HCT116 (cell line): ENCODE measurements around the gene KAZN. TPM values are rescaled to one million over a fixed set of nuclear protein-coding genes. Genes with fewer than 3 reads are reported as not detected.

Source experiments
- ATAC-seq: fragments of 200-7000 bp; cut with Tn5 transposase; 2 replicates; pipeline ENCODE4 v1.9.1; 2020; ENCODE audit warnings: mild to moderate bottlenecking, moderate library complexity
- BruUV-seq: library from RNA; stranded (reverse); fragments of 400-500 nt; replicated peaks from 2 replicates; lab custom pipeline; 2021; lab: Mats Ljungman, UMichigan
- CTCF ChIA-PET: fragments of 300-600 bp; sonication (Branson Sonifier 250); formaldehyde crosslinking; loops from one replicate; lab custom pipeline; 2021; ENCODE audit warnings: antibody characterized with exemption; lab: Charles Lee
- POLR2A ChIA-PET: fragments of 300-600, 350-600 bp; sonication (Branson Sonifier 250); formaldehyde crosslinking; loops from one replicate; lab custom pipeline; 2021; ENCODE audit warnings: antibody characterized with exemption; lab: Charles Lee
- RAD21 ChIA-PET, 2 experiments: fragments of 300-600 bp; sonication (Branson Sonifier 250); formaldehyde crosslinking; loops; one replicate each; lab custom pipeline; 2023; ENCODE audit warnings: low total read pairs in 2 of 2; ENCODE audit not compliant: uncharacterized antibody in 2 of 2, unreplicated experiment in 2 of 2, low non-redundant PET in 1 of 2; lab: Charles Lee
- DNase-seq: peaks from one replicate; pipeline ENCODE4 v3.0.0-alpha.2; 2010; ENCODE audit warnings: low read depth, low spot score
- H2AFZ ChIP-seq: fragments of 200-600 bp; shearing (Covaris generic), sonication (generic); 2 replicates; pipeline ENCODE4 v1.6.1; 2017; ENCODE audit warnings: low read depth, mixed run types, mixed read lengths, antibody characterized with exemption, low read length; ENCODE audit not compliant: poor library complexity, severe bottlenecking
- H3K27ac ChIP-seq: 2 replicates; pipeline ENCODE4 v1.5.1; 2012; ENCODE audit warnings: low read depth, low read length
- H3K27me3 ChIP-seq: fragments of 200-600 bp; sonication (generic); 2 replicates; pipeline ENCODE4 v1.6.1; 2016; ENCODE audit warnings: mixed run types, low read length, mixed read lengths; ENCODE audit not compliant: insufficient read depth
- H3K36me3 ChIP-seq, 2 experiments: fragments of 200-500 bp in 1 of 2; fragments of 200-600 bp in 1 of 2; sonication (Bioruptor generic) in 1 of 2; sonication (generic) in 1 of 2; 2 replicates each; pipeline versions ENCODE4 v1.5.1 to v1.6.1; 2014 to 2016; ENCODE audit warnings: low read length in 2 of 2, inconsistent platforms in 1 of 2, mixed read lengths in 1 of 2, mixed run types in 1 of 2; ENCODE audit not compliant: insufficient read depth in 2 of 2, control insufficient read depth in 1 of 2
- H3K4me1 ChIP-seq, 2 experiments: fragments of 200-600 bp in 1 of 2; sonication (generic) in 1 of 2; 2 replicates each; pipeline versions ENCODE4 v1.5.1 to v1.6.1; 2012 to 2017; ENCODE audit warnings: low read length in 2 of 2, inconsistent platforms in 1 of 2, mild to moderate bottlenecking in 1 of 2, mixed read lengths in 1 of 2, mixed run types in 1 of 2, moderate library complexity in 1 of 2; ENCODE audit not compliant: insufficient read depth in 2 of 2, control insufficient read depth in 1 of 2
- H3K4me2 ChIP-seq: fragments of 200-600 bp; sonication (generic); 2 replicates; pipeline ENCODE4 v1.6.1; 2017; ENCODE audit warnings: mixed run types, low read length, mixed read lengths
- H3K4me3 ChIP-seq, 2 experiments: fragments of 200-600 bp in 1 of 2; sonication (generic) in 1 of 2; replicated peaks in 1 of 2; 2 replicates each; pipeline ENCODE4 v1.5.1; 2011 to 2016; ENCODE audit warnings: low read length in 2 of 2, control low read depth in 1 of 2, low read depth in 1 of 2, mild to moderate bottlenecking in 1 of 2, mixed read lengths in 1 of 2, mixed run types in 1 of 2
- H3K79me2 ChIP-seq: fragments of 200-600 bp; sonication (generic); 2 replicates; pipeline ENCODE4 v1.6.1; 2017; ENCODE audit warnings: mild to moderate bottlenecking, mixed run types, low read length, moderate library complexity, mixed read lengths; ENCODE audit not compliant: insufficient read depth
- H3K9ac ChIP-seq: fragments of 200-600 bp; sonication (generic); 2 replicates; pipeline ENCODE4 v1.6.1; 2016; ENCODE audit warnings: low read length, mixed read lengths
- H3K9me2 ChIP-seq: fragments of 200-600 bp; sonication (generic), shearing (Covaris generic); 2 replicates; pipeline ENCODE4 v1.6.1; 2017; ENCODE audit warnings: mixed run types, mild to moderate bottlenecking, moderate library complexity; ENCODE audit not compliant: insufficient read depth
- H3K9me3 ChIP-seq, 2 experiments: fragments of 200-500 bp in 1 of 2; fragments of 200-600 bp in 1 of 2; sonication (Bioruptor generic) in 1 of 2; sonication (generic) in 1 of 2; 2 replicates each; pipeline ENCODE4 v1.6.1; 2014 to 2017; ENCODE audit warnings: low read length in 2 of 2, mixed read lengths in 2 of 2, inconsistent platforms in 1 of 2, low read depth in 1 of 2, mild to moderate bottlenecking in 1 of 2, mixed run types in 1 of 2, moderate library complexity in 1 of 2; ENCODE audit not compliant: control insufficient read depth in 1 of 2, insufficient read depth in 1 of 2
- H4K20me1 ChIP-seq: fragments of 200-600 bp; sonication (generic), shearing (Covaris generic); 2 replicates; pipeline ENCODE4 v1.6.1; 2017; ENCODE audit warnings: mixed run types, mild to moderate bottlenecking, moderate library complexity; ENCODE audit not compliant: insufficient read depth
- CBX3 ChIP-seq: IDR thresholded peaks from 2 replicates; pipeline ENCODE4 v1.6.1; 2012; ENCODE audit warnings: low read depth
- CEBPB ChIP-seq: IDR thresholded peaks from 2 replicates; pipeline ENCODE4 v1.6.1; 2012; ENCODE audit warnings: low read depth
- EGR1 ChIP-seq: IDR thresholded peaks from 2 replicates; pipeline ENCODE4 v1.6.1; 2012; ENCODE audit warnings: low read depth
- ELF1 ChIP-seq: IDR thresholded peaks from 2 replicates; pipeline ENCODE4 v1.6.1; 2012; ENCODE audit warnings: low read depth, borderline replicate concordance
- FOSL1 ChIP-seq: IDR thresholded peaks from 2 replicates; pipeline ENCODE4 v1.6.1; 2012; ENCODE audit warnings: low read depth
- JUND ChIP-seq: IDR thresholded peaks from 2 replicates; pipeline ENCODE4 v1.6.1; 2012
- POLR2A ChIP-seq: IDR thresholded peaks from 2 replicates; pipeline ENCODE4 v1.7.0; 2011; ENCODE audit warnings: borderline replicate concordance; ENCODE audit not compliant: insufficient read depth, insufficient read length; ENCODE audit errors: extremely low read depth
- SIN3A ChIP-seq: IDR thresholded peaks from 2 replicates; pipeline ENCODE4 v1.6.1; 2012; ENCODE audit warnings: low read depth
- SRF ChIP-seq: IDR thresholded peaks from 2 replicates; pipeline ENCODE4 v1.6.1; 2012; ENCODE audit warnings: low read depth
- TCF7L2 ChIP-seq: IDR thresholded peaks from 2 replicates; pipeline ENCODE4 v1.7.0; 2011; ENCODE audit warnings: borderline replicate concordance, inconsistent platforms; ENCODE audit not compliant: insufficient read depth, insufficient read length; ENCODE audit errors: extremely low read depth
- YY1 ChIP-seq: IDR thresholded peaks from 2 replicates; pipeline ENCODE4 v1.6.1; 2011; ENCODE audit warnings: low read length, low read depth, moderate library complexity, mild to moderate bottlenecking; ENCODE audit not compliant: insufficient replicate concordance; ENCODE audit errors: extremely low read depth
- ZFX ChIP-seq: fragments of 450-650 bp; IDR thresholded peaks from 2 replicates; pipeline ENCODE4 v1.6.1; 2017
- intact Hi-C: fragments of 100-400 bp; cut with micrococcal nuclease; formaldehyde crosslinking; loops from 2 replicates; pipeline ENCODE4 v1.10.0; 2022
- total RNA-seq: library from RNA; stranded (reverse); gene quantifications from one replicate; pipeline ENCODE4 v1.2.1, GENCODE V29; 2021; ENCODE audit not compliant: unreplicated experiment
- TF ChIP-seq, protein P1 (sequence below): IDR thresholded peaks from 2 replicates; pipeline ENCODE4 v1.6.1; 2012
- TF ChIP-seq, protein P2 (sequence below): IDR thresholded peaks from 2 replicates; pipeline ENCODE4 v1.6.1; 2012
- TF ChIP-seq, protein P3 (sequence below): IDR thresholded peaks from 2 replicates; pipeline ENCODE4 v1.6.1; 2011; ENCODE audit warnings: mild to moderate bottlenecking, low read length, moderate library complexity; ENCODE audit not compliant: insufficient replicate concordance; ENCODE audit errors: extremely low read depth
- TF ChIP-seq, protein P4 (sequence below), 3 experiments: fragments of 200-600 bp in 1 of 3; sonication (generic) in 1 of 3; IDR thresholded peaks in 2 of 3; conservative IDR thresholded peaks in 1 of 3; 2 replicates each; pipeline ENCODE4 v1.5.1; 2012 to 2017; ENCODE audit warnings: low read depth in 2 of 3, low read length in 2 of 3, antibody characterized with exemption in 1 of 3, borderline replicate concordance in 1 of 3, control low read depth in 1 of 3, mild to moderate bottlenecking in 1 of 3, mixed read lengths in 1 of 3, mixed run types in 1 of 3, moderate library complexity in 1 of 3; ENCODE audit not compliant: insufficient read depth in 1 of 3

The KAZN gene
- total RNA-seq, 1 experiment from 2014 or later = 13.4 TPM

DNA sequence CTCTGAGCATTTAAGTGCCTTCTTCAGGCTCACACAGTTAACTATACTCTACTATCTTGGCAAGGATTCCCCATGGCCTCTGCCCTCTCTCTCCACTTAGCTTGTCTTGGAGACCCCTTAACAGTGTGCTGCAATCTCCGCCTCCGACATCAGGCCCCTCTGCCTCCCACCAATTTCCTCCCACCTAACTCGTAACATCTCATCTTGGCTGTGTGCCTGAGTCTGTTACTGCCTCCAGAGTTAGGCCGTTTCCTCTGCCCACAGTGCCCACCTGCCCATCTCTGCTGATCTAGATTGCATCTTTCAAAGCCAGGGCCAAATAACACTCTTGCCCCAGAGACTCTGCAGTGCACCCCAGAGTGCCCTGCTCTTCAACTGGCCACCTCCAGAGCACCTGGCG is 310.8 kb downstream of the KAZN start:
- ATAC-seq (no peak), DNase-seq (no peak)
- H3K9me3 ChIP-seq = no peaks in the 10 kb centered on the region
- H3K27ac ChIP-seq = no peak overlapping the region
- BruUV-seq = no TSS peak
- no peaks in the 10 kb centered on the region for H3K27me3 ChIP-seq
- no peaks in the 10 kb centered on the region for H3K79me2 ChIP-seq
- H4K20me1 ChIP-seq = no peaks in the 10 kb centered on the region
- ChIA-PET CTCF (no interaction called here), RAD21 (no interaction called here), POLR2A (no interaction called here)
- no peaks in the 10 kb centered on the region for H3K36me3 ChIP-seq
- no peak overlapping the region for H3K4me3 ChIP-seq
- intact Hi-C loops = no loop called here
- H3K4me1 ChIP-seq = peaks cover 4 to 5% of the 10 kb centered on the region in 2 experiments; a peak in 2 of 4 replicates
- no peak overlapping the region for H3K4me2 ChIP-seq
- no peak for TF ChIP-seq SIN3A
- TF ChIP-seq ELF1 = no peak
- no peak for TF ChIP-seq EGR1
- no peak for TF ChIP-seq ZFX
- no peak for TF ChIP-seq SRF
- TF ChIP-seq, protein P1, sequence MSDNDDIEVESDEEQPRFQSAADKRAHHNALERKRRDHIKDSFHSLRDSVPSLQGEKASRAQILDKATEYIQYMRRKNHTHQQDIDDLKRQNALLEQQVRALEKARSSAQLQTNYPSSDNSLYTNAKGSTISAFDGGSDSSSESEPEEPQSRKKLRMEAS = no peak
- TF ChIP-seq JUND = no peak
- no peak for TF ChIP-seq FOSL1
- TF ChIP-seq TCF7L2 = no peak
- no peak overlapping the region for H2AFZ ChIP-seq
- H3K9me2 ChIP-seq = no peaks in the 10 kb centered on the region
- no peak overlapping the region for H3K9ac ChIP-seq

DNA sequence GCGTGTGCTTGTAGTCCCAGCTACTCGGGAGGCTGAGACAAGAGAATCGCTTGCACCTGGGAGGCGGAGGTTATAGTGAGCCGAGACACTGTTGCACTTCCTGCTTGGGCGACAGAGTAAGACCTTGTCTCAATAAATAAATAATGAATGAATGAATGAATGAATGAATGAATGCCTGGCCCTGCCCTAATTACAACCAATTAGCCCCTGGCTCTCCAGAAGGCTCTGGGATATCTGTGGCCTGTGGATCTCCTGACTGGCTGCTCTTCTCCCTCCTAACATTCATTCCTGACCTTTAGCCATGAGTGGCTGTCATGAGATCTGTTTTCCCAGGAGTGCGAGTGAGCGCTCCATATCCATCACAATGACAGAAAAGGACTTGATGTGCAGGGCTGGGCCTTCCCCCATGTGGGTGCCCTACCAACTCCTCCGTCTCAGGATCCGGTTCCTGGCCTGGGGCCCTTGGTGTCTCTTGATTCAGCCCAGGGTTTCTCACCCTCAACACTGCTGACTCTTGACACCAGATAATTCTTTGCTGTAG is 311.5 kb downstream of the KAZN start:
- ChIA-PET CTCF (no interaction called here), RAD21 (no interaction called here), POLR2A (no interaction called here)
- Histone ChIP-seq H3K9me2 (no peaks in the 10 kb centered on the region), H4K20me1 (no peaks in the 10 kb centered on the region), H3K79me2 (no peaks in the 10 kb centered on the region), H3K27me3 (no peaks in the 10 kb centered on the region), H3K4me2 (no peak overlapping the region), H3K4me3 (no peak overlapping the region), H3K9me3 (no peaks in the 10 kb centered on the region), H3K4me1 (peaks cover 4 to 5% of the 10 kb centered on the region in 2 experiments; a peak in 2 of 4 replicates), H3K9ac (no peak overlapping the region), H3K27ac (no peak overlapping the region), H2AFZ (no peak overlapping the region), H3K36me3 (no peaks in the 10 kb centered on the region)
- DNase-seq (no peak), ATAC-seq (no peak)
- no TSS peak for BruUV-seq
- intact Hi-C loops = no loop called here
- TF ChIP-seq FOSL1 (no peak), JUND (no peak), ZFX (no peak), POLR2A (no peak), TCF7L2 (no peak), YY1 (no peak), CBX3 (no peak), SIN3A (no peak), CEBPB (no peak), ELF1 (no peak), SRF (no peak)
- TF ChIP-seq, protein P1 = no peak
- TF ChIP-seq, protein P2, sequence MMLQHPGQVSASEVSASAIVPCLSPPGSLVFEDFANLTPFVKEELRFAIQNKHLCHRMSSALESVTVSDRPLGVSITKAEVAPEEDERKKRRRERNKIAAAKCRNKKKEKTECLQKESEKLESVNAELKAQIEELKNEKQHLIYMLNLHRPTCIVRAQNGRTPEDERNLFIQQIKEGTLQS = no peak
- TF ChIP-seq, protein P3, sequence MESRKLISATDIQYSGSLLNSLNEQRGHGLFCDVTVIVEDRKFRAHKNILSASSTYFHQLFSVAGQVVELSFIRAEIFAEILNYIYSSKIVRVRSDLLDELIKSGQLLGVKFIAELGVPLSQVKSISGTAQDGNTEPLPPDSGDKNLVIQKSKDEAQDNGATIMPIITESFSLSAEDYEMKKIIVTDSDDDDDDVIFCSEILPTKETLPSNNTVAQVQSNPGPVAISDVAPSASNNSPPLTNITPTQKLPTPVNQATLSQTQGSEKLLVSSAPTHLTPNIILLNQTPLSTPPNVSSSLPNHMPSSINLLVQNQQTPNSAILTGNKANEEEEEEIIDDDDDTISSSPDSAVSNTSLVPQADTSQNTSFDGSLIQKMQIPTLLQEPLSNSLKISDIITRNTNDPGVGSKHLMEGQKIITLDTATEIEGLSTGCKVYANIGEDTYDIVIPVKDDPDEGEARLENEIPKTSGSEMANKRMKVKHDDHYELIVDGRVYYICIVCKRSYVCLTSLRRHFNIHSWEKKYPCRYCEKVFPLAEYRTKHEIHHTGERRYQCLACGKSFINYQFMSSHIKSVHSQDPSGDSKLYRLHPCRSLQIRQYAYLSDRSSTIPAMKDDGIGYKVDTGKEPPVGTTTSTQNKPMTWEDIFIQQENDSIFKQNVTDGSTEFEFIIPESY = no peak
- TF ChIP-seq, protein P4, sequence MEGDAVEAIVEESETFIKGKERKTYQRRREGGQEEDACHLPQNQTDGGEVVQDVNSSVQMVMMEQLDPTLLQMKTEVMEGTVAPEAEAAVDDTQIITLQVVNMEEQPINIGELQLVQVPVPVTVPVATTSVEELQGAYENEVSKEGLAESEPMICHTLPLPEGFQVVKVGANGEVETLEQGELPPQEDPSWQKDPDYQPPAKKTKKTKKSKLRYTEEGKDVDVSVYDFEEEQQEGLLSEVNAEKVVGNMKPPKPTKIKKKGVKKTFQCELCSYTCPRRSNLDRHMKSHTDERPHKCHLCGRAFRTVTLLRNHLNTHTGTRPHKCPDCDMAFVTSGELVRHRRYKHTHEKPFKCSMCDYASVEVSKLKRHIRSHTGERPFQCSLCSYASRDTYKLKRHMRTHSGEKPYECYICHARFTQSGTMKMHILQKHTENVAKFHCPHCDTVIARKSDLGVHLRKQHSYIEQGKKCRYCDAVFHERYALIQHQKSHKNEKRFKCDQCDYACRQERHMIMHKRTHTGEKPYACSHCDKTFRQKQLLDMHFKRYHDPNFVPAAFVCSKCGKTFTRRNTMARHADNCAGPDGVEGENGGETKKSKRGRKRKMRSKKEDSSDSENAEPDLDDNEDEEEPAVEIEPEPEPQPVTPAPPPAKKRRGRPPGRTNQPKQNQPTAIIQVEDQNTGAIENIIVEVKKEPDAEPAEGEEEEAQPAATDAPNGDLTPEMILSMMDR (IDR thresholded peaks at IDR 0.05 in 2 of 3, conservative IDR thresholded peaks at IDR 0.05 in 1 of 3; ENCODE audit: borderline replicate concordance in 1 of 3, insufficient read depth in 1 of 3, low read depth in 2 of 3, low read length in 2 of 3) = no peak
